Stimulated activated CD8-positive, alpha-beta memory T cell treated with anti-CD3 and anti-CD28 coated beads, Interleukin-12 subunit alpha, Interleukin-12 subunit beta, amount 100 ng/mL, for 1 hour (primary cell): ENCODE results near the gene RANBP3L.
"Not testable (repeated sequence)": the region's sequence is repeated elsewhere in the genome, so short reads cannot be mapped to it uniquely, and the experiment has no call there.

ENCODE experiments used
- DNase-seq: peaks from one replicate; pipeline ENCODE4 v3.0.0-alpha.2; 2020; ENCODE audit warnings: low read depth

Gene RANBP3L

GRCh38 chr5:36206913-36207312 is 94.8 kb downstream of the RANBP3L start:
- DNase-seq, result no peak

GRCh38 chr5:36205329-36205728 is 96.4 kb downstream of the RANBP3L start:
- DNase-seq, result no peak

GRCh38 chr5:36202521-36202961 is 99.2 kb downstream of the RANBP3L start:
- no peak for DNase-seq

DNA sequence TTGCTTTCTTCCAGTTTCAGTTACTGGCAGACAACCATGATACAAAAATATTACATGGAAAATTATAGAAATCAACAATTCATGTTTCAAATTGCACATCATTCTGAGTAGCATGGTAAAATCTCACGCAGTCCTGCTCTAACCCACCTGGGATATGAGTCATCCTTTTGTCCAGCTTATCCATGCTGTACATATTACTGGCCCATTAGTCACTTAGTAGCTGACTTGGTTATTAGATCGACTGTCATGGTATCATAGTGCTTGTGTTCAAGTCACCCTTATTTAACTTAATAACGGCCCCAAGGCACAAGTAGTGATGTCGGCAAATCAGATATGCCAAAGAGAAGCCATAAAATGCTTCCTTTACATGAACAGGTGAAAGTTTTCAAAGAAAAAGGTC is 101.2 kb downstream of the RANBP3L start:
- DNase-seq, result no peak

GRCh38 chr5:36199620-36200019 is 102.1 kb downstream of the RANBP3L start:
- no peak for DNase-seq

- not testable (repeated sequence) for DNase-seq
Measured at GRCh38 chr5:36198783-36199182, 102.9 kb downstream of the RANBP3L start.
